GM18520 (cell line): ENCODE data around the gene PDIA6.
A peak's percentile ranks its signal among the peaks of the same experiment; 100 is the strongest.
"Not testable (repeated sequence)": the region's sequence is repeated elsewhere in the genome, so short reads cannot be mapped to it uniquely, and the experiment has no call there.

Source experiments
- ATAC-seq: cut with Tn5 transposase; IDR thresholded peaks from one replicate; pipeline ENCODE4 v1.9.1; 2021; ENCODE audit not compliant: unreplicated experiment

Gene PDIA6

GRCh38 chr2:10833021-10833420 is 20.4 kb upstream of the PDIA6 start:
- ATAC-seq, result no peak

GRCh38 chr2:10832203-10832936 is 19.8 kb upstream of the PDIA6 start:
- ATAC-seq, result peak; percentile 75

GRCh38 chr2:10831400-10831985 is 18.9 kb upstream of the PDIA6 start:
- ATAC-seq, result no peak

GRCh38 chr2:10830641-10831399 is 18.2 kb upstream of the PDIA6 start:
- no peak for ATAC-seq

GRCh38 chr2:10830203-10830602 is 17.6 kb upstream of the PDIA6 start:
- no peak for ATAC-seq

GRCh38 chr2:10829299-10829698 is 16.7 kb upstream of the PDIA6 start:
- ATAC-seq, result no peak

- no peak for ATAC-seq
Observed at GRCh38 chr2:10828346-10828745, 15.8 kb upstream of the PDIA6 start.

GRCh38 chr2:10826625-10827024 is 14.0 kb upstream of the PDIA6 start:
- no peak for ATAC-seq

GRCh38 chr2:10826026-10826425 is 13.4 kb upstream of the PDIA6 start:
- ATAC-seq, result no peak

- no peak for ATAC-seq
Observed at GRCh38 chr2:10824191-10824590, 11.6 kb upstream of the PDIA6 start.

- ATAC-seq, result no peak
Observed at GRCh38 chr2:10820978-10821695, 8.6 kb upstream of the PDIA6 start.

GRCh38 chr2:10820562-10820961 is 8.0 kb upstream of the PDIA6 start:
- no peak for ATAC-seq

GRCh38 chr2:10819714-10820314 is 7.2 kb upstream of the PDIA6 start:
- ATAC-seq, result no peak

- no peak for ATAC-seq
Observed at GRCh38 chr2:10818984-10819383, 6.4 kb upstream of the PDIA6 start.

- not testable (repeated sequence) for ATAC-seq
Observed at GRCh38 chr2:10818305-10818704, 5.7 kb upstream of the PDIA6 start.

- no peak for ATAC-seq
Observed at GRCh38 chr2:10817413-10817812, 4.8 kb upstream of the PDIA6 start.

GRCh38 chr2:10814571-10815331 is 2.2 kb upstream of the PDIA6 start:
- ATAC-seq, result no peak

GRCh38 chr2:10814142-10814541 is 1.6 kb upstream of the PDIA6 start:
- no peak for ATAC-seq

- not testable (repeated sequence) for ATAC-seq
Observed at GRCh38 chr2:10813163-10814138, 866 bp upstream of the PDIA6 start.
